Ovary (tissue), 9 donors: ENCODE measurements around the gene STAC2. TPM values are rescaled to one million over a fixed set of nuclear protein-coding genes. Genes with fewer than 3 reads are reported as not detected.
A peak's percentile ranks its signal among the peaks of the same experiment; 100 is the strongest.

ENCODE experiments used
- DNase-seq, 5 donors: peaks; one replicate each; pipeline ENCODE4 v3.0.0-alpha.2; 2019 to 2020
- H3K27ac ChIP-seq, 2 donors: fragments of 200-600 bp; one replicate each; pipeline versions ENCODE4 v1.5.1 to v1.8.0; 2019 to 2022
- H3K27me3 ChIP-seq: fragments of 200-600 bp; one replicate; pipeline ENCODE4 v1.8.0; 2022
- H3K36me3 ChIP-seq: fragments of 200-600 bp; sonication (generic); one replicate; pipeline ENCODE4 v1.5.1; 2019
- H3K4me1 ChIP-seq: one replicate; pipeline ENCODE4 v1.8.1; 2013; ENCODE audit warnings: mild to moderate bottlenecking, moderate library complexity; ENCODE audit not compliant: insufficient read depth
- H3K4me3 ChIP-seq: fragments of 200-600 bp; sonication (generic); one replicate; pipeline ENCODE4 v1.5.1; 2017
- H3K9me3 ChIP-seq, 2 donors: fragments of 200-600 bp in 1 of 2; sonication (generic) in 1 of 2; one replicate each; pipeline versions ENCODE4 v1.5.1 to v1.8.1; 2013 to 2019; ENCODE audit warnings: mild to moderate bottlenecking in 1 of 2, moderate library complexity in 1 of 2
- CTCF ChIP-seq, 3 donors: fragments of 450-650 bp in 2 of 3; fragments of 200-600 bp in 1 of 3; IDR thresholded peaks; one replicate each; pipeline versions ENCODE4 v1.5.1 to v1.8.0; 2016 to 2022; ENCODE audit warnings: antibody characterized with exemption in 3 of 3, mild to moderate bottlenecking in 1 of 3
- EP300 ChIP-seq: sonication (generic); formaldehyde crosslinking; IDR thresholded peaks from one replicate; pipeline ENCODE4 v1.6.1; 2017; ENCODE audit warnings: antibody characterized with exemption
- POLR2A ChIP-seq: fragments of 450-650 bp; IDR thresholded peaks from one replicate; pipeline ENCODE4 v1.6.1; 2017; ENCODE audit warnings: antibody characterized with exemption, mild to moderate bottlenecking, moderate library complexity
- WGBS, 3 donors: extraction: QIAGEN DNeasy Blood & Tissue Kit in 1 of 3; methylation state at CpG; one replicate each; pipeline versions ENCODE4 v1.1.5 to v1.1.7; 2013 to 2017; 5-methylcytosine and 5-hydroxymethylcytosine counted together
- intact Hi-C, 4 donors: fragments of 100-400 bp; cut with DNase I; formaldehyde crosslinking; loops; one replicate each; pipeline versions ENCODE4 v1.11.0 to v1.15.1; 2022 to 2023
- polyA plus RNA-seq, 2 donors: library from polyadenylated mRNA; stranded (reverse); fragments of 200-250 nt in 1 of 2; fragments of 350-450 nt in 1 of 2; fragmentation: Illumina TruSeq in 1 of 2; extraction: RNeasy Lipid Tissue Mini Kit (QIAGEN cat#74804) in 1 of 2; gene quantifications; one replicate each; pipeline ENCODE4 v1.2.3, GENCODE V29; 2013 to 2014
- total RNA-seq, 7 donors: library from RNA; depleted of rRNA in 2 of 7; stranded (reverse); fragments of >200 nt in 2 of 7; fragmentation: NEBNext Ultra II Directional in 3 of 7; extraction: Animal tissue kit (Norgen Biotek cat#: 25700) in 3 of 7; gene quantifications; one replicate each; pipeline versions ENCODE4 v1.1.0 to v1.2.4, GENCODE V29; 2016 to 2023
- donor health status: DM: no; HTN: no; CAD: no; lungs with moderate emphysema.
- donor health status: DM: no; HTN: no; CAD: no.
- donor health status: Bipolar disorder and iron deficiency.
- donor health status: DM: yes; HTN: yes; CAD: no.
- donor health status: DM: no; HTN: no; CAD: no.
- donor health status: DM: yes; HTN: yes; CAD: no.

Gene STAC2
- total and polyA plus RNA-seq, 9 donors, result 0.29 to 5.4 (median 0.70) TPM; not detected in 1

GRCh38 chr17:39244600-39245570 is 19.1 kb upstream of the STAC2 start:
- WGBS, 3 donors, result 29 to 36% (median 35%) methylated on average over 6 of the region's 6 CpGs
- Histone ChIP-seq H3K4me1 (no peaks in the 10 kb centered on the region), H3K27me3 (no peaks in the 10 kb centered on the region), H3K9me3 (no peaks in the 10 kb centered on the region), H3K27ac (no peak overlapping the region), H3K4me3 (no peak overlapping the region), H3K36me3 (no peaks in the 10 kb centered on the region)
- peak; percentile 76 to 90 (median 88) for DNase-seq
- intact Hi-C loops, result loop anchor here (2.0 to 10.0 kb wide), 5 partner anchors 38 to 280 kb away; partner anchors contain the start of genes CACNB1 (in 1 of the 4) and FBXO47 (in 1 of the 4)
- TF ChIP-seq EP300 (no peak), CTCF (IDR thresholded peaks at IDR 0.05) (peak; percentile 76 to 89 (median 88)), POLR2A (no peak)

GRCh38 chr17:39244016-39244599 is 18.4 kb upstream of the STAC2 start:
- 36 to 45% (median 42%) methylated on average over 11 of the region's 11 CpGs for WGBS, 3 donors
- no peak overlapping the region for H3K27ac ChIP-seq
- no peaks in the 10 kb centered on the region for H3K27me3 ChIP-seq
- intact Hi-C loops, result loop anchor here (2.0 to 10.0 kb wide), 5 partner anchors 37 to 279 kb away; partner anchors contain the start of genes CACNB1 (in 1 of the 4) and FBXO47 (in 1 of the 4)
- DNase-seq, result no peak
- H3K36me3 ChIP-seq, result no peaks in the 10 kb centered on the region
- H3K9me3 ChIP-seq, result no peaks in the 10 kb centered on the region
- H3K4me1 ChIP-seq, result no peaks in the 10 kb centered on the region
- H3K4me3 ChIP-seq, result no peak overlapping the region
- TF ChIP-seq EP300, result no peak
- no peak for TF ChIP-seq POLR2A
- no peak for TF ChIP-seq CTCF (IDR thresholded peaks at IDR 0.05)

GRCh38 chr17:39243155-39243554 is 17.4 kb upstream of the STAC2 start:
- H3K4me3 ChIP-seq, result no peak overlapping the region
- H3K27ac ChIP-seq, result no peak overlapping the region
- TF ChIP-seq POLR2A (no peak), CTCF (IDR thresholded peaks at IDR 0.05) (no peak), EP300 (no peak)
- intact Hi-C loops, result loop anchor here in 3 of 4 donors (5.0 to 10.0 kb wide), 4 partner anchors 36 to 278 kb away; partner anchors contain the start of genes CACNB1 (in 1 of the 3) and FBXO47 (in 1 of the 3)
- no peaks in the 10 kb centered on the region for H3K4me1 ChIP-seq
- no peaks in the 10 kb centered on the region for H3K9me3 ChIP-seq
- WGBS, 3 donors, result 72 to 82% (median 73%) methylated on average over 8 of the region's 8 CpGs
- no peak for DNase-seq
- no peaks in the 10 kb centered on the region for H3K27me3 ChIP-seq
- no peaks in the 10 kb centered on the region for H3K36me3 ChIP-seq

- Histone ChIP-seq H3K9me3 (no peaks in the 10 kb centered on the region), H3K36me3 (no peaks in the 10 kb centered on the region), H3K4me1 (no peaks in the 10 kb centered on the region), H3K4me3 (no peak overlapping the region), H3K27me3 (no peaks in the 10 kb centered on the region), H3K27ac (no peak overlapping the region)
- DNase-seq, result no peak
- intact Hi-C loops, result loop anchor here in 3 of 4 donors (5.0 to 10.0 kb wide), 4 partner anchors 33 to 276 kb away; partner anchors contain the start of genes CACNB1 (in 1 of the 3) and FBXO47 (in 1 of the 3)
- WGBS, 3 donors, result 76 to 81% (median 80%) methylated on average over 5 of the region's 5 CpGs
- TF ChIP-seq EP300 (no peak), POLR2A (no peak), CTCF (IDR thresholded peaks at IDR 0.05) (no peak)
Observed at GRCh38 chr17:39240631-39241030, 14.9 kb upstream of the STAC2 start.
